Activated naive CD4-positive, alpha-beta T cell treated with anti-CD3 and anti-CD28 coated beads, Interleukin-2, amount 10 ng/mL, durations not matched to agents 5 hours and 36 hours (primary cell): ENCODE data around the gene KLHDC1. TPM values are rescaled to one million over a fixed set of nuclear protein-coding genes. Genes with fewer than 3 reads are reported as not detected.

Experiments
- total RNA-seq, 2 experiments: library from RNA; stranded (reverse); gene quantifications; one replicate each; pipeline ENCODE4 v1.2.3, GENCODE V29; 2021

The KLHDC1 gene
- 1 to 10 TPM; 2.8 to 5.1 TPM for total RNA-seq

DNA sequence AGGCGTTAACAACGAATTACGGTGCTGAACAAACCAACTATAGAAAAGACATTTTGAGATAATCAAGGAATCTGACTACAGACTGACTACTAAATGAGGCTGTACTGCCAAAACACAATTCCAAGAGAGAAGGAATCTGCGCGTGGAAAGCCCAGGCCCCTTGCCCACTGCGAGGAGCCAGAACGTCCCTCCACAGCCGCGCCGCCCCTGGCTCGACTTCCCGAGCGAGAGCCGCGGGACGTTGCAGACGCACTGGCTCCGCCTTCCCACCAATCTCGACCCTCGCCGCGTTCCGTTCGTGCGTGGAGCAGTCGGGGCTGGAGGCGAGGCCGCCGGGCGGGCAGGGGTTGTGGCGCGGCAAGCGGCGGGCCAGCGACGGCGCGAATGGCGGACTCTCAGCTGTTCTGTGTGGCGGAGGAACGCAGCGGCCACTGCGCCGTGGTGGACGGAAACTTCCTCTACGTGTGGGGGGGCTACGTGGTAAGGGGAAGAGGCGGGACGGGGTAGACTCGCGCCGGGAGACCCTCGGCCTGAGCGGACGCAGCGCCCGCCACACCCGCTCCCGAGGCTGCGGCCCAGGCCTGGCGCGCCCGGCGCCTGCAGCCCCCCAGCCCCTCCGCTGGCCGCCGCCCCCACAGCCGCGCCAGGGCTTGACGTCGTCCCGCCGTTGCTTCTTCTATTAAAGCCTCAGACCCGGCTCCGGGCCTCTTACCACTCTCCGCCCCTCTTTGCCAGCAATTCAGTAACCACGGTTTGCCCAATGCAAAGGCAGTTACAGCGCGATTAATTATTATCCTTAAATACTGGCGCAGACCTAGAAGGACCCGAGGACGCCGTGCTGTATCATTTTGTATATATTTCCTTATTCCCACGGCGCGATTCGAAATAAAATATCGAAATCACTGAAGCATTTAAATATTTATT, at the start of gene KLHDC1:
KLHDC1 (plus strand) TSS at position 310 of the 924 bp plus-strand sequence; CDS start at position 385, 75 bp downstream.

DNA sequence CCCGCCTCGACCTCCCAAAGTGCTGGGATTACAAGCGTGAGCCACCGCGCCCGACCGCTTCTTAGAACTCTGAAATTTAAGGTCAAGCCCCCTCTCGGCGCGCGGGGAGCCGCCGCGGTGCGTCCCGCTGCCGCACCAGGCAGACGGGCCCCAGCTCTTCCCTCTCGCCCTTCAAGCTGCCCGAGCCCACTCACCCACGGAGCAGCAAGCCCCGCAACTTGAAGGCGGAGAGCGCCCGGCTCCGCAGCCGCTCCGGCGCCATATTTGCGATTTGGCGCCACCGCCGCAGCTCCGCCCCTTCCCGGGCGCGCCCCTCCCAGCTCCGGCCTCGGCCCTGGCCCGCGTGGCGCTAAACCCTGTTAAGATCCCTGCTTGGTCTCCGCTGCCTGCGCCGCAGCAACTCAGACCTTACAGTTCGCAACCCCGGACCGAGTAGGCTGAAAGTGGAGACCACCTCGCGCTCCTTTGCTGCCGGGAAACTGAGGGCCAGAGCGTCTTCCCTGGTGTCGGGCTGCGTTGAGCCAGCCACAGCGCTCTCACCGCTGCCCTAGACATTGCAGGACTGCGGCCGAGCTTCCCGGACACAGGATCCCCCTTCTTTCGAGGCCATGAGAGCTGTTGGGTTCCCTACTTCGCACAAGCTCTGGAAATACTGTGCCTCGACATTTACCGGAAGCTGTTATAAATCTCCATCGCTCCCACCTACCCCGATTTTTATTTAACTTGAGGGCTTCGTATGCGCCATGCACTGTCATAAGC, 4.8 kb upstream of the KLHDC1 start, which contains the start of gene POLE2:
POLE2 (minus strand) TSS at position 273 of the 759 bp plus-strand sequence; CDS start at position 262, 11 bp downstream.

GRCh38 chr14:49767571-49768300, 74.8 kb downstream of the KLHDC1 start, which contains the start of gene KLHDC2:
Gene KLHDC2, plus strand, starts transcription at chr14:49768153. Its CDS starts 316 bp downstream, at chr14:49768469.

Other genes starting within 250 kb of the KLHDC1 start
- gene RPS29, start 106.7 kb upstream of the KLHDC1 start, total RNA-seq: 1,000 to 10,000 TPM; 2,152 to 2,442 TPM
- gene LRR1, start 94.2 kb upstream of the KLHDC1 start, total RNA-seq: 10 to 100 TPM; 32.9 to 34.1 TPM
- gene RPL36AL, start 72.5 kb upstream of the KLHDC1 start, total RNA-seq: 100 to 1,000 TPM; 298 to 319 TPM
- gene MGAT2, start 72.3 kb upstream of the KLHDC1 start, total RNA-seq: 10 to 100 TPM; 64.2 to 66.8 TPM
- 1 to 10 TPM; 5.3 to 5.8 TPM for gene DNAAF2, start 57.9 kb upstream of the KLHDC1 start, total RNA-seq
- 10 to 100 TPM; 20.2 to 21.3 TPM for gene POLE2, start 4.9 kb upstream of the KLHDC1 start, total RNA-seq
- gene KLHDC2, start 75.0 kb downstream of the KLHDC1 start, total RNA-seq: 10 to 100 TPM; 40.5 to 42.5 TPM
- gene NEMF, start 159.7 kb downstream of the KLHDC1 start, total RNA-seq: 10 to 100 TPM; 74.0 to 81.5 TPM
- gene ARF6, start 200.0 kb downstream of the KLHDC1 start, total RNA-seq: 100 to 1,000 TPM; 175 to 179 TPM